ENCODE results near the gene DEFB132. TPM values are rescaled to one million over a fixed set of nuclear protein-coding genes. Genes with fewer than 3 reads are reported as not detected.

Gene DEFB132
- total and polyA plus RNA-seq, 2 donors (not counting 1 experiment from before 2014, with no cell fraction given), result not detected

GRCh38 chr20:295804-296203 lies 38.3 kb downstream of the DEFB132 start:
- no peaks in the 10 kb centered on the region for H3K9me3 ChIP-seq (ENCODE audit: control extremely low read depth in 1 of 3, control insufficient read depth in 2 of 3, insufficient read depth in 1 of 3, low read length in 2 of 3)
- TF ChIP-seq CTCF (IDR thresholded peaks at IDR 0.05) (no peak), EZH2 (IDR thresholded peaks at IDR 0.05; ENCODE audit: borderline replicate concordance, insufficient read depth, low read depth, low read length, poor library complexity, severe bottlenecking) (no peak)
- Mint-ChIP-seq H3K9me3 (ENCODE audit: insufficient read depth) (no peaks in the 10 kb centered on the region), H3K4me1 (peaks cover 37% of the 10 kb centered on the region), H3K27ac (peak overlapping the region; percentile 78), H3K4me3 (peak overlapping the region; percentile 80), H3K27me3 (no peaks in the 10 kb centered on the region)
- POLR2A ChIA-PET, result interaction anchor here (0.9 kb wide), 1 partner anchor 28 kb away, joined by 3 read pairs; no protein-coding TSS in a partner anchor
- H3K9ac ChIP-seq (ENCODE audit: low read length), result no peak overlapping the region
- H3K27ac ChIP-seq (ENCODE audit: low read length in 2 of 2), result no peak overlapping the region
- H3K4me1 ChIP-seq (ENCODE audit: control insufficient read depth in 2 of 2, insufficient read depth in 2 of 2, low read length in 2 of 2), result peaks cover 27 to 38% of the 10 kb centered on the region in 2 donors
- H3K79me2 ChIP-seq (ENCODE audit: control insufficient read depth, insufficient read depth, low read length), result peaks cover 40% of the 10 kb centered on the region
- H3K4me3 ChIP-seq (ENCODE audit: control extremely low read depth in 1 of 5, extremely low read depth in 1 of 5, insufficient read depth in 1 of 5, low read depth in 2 of 5, low read length in 4 of 5), result no peak overlapping the region
- no peaks in the 10 kb centered on the region for H3K27me3 ChIP-seq (replicated peaks in 1 of 4; ENCODE audit: control extremely low read depth in 1 of 4, control insufficient read depth in 3 of 4, insufficient read depth in 4 of 4, low read length in 3 of 4)
- CTCF ChIA-PET, result interaction anchor here (1.4 to 3.1 kb wide), 3 partner anchors 29 to 38 kb away, joined by 4 to 20 read pairs (median 5); partner anchors contain the start of gene SOX12
- no peak overlapping the region for H2AFZ ChIP-seq (ENCODE audit: insufficient read depth, low read depth, low read length, poor library complexity, severe bottlenecking)
- H3K36me3 ChIP-seq (replicated peaks in 1 of 2; ENCODE audit: control extremely low read depth in 1 of 2, control insufficient read depth in 1 of 2, extremely low read depth in 1 of 2, insufficient read depth in 2 of 2, low read length in 1 of 2), result peaks cover 0 to 7% of the 10 kb centered on the region in 2 experiments
- no CpG with 5 or more reads among the region's 4 CpGs for WGBS (ENCODE audit: insufficient coverage)
- intact Hi-C loops (cut with micrococcal nuclease), result no loop called here
- no peak for ATAC-seq (ENCODE audit: low read depth)
- no peak overlapping the region for H3K4me2 ChIP-seq (replicated peaks; ENCODE audit: low read depth, low read length, poor library complexity, severe bottlenecking)
- H4K20me1 ChIP-seq (ENCODE audit: control insufficient read depth, insufficient read depth, low read length, poor library complexity, severe bottlenecking), result peaks cover 17% of the 10 kb centered on the region
- DNase-seq, result no peak
